Loucy (cell line): Measurements from ENCODE around the gene OR6C65.
"Not testable (repeated sequence)": the region's sequence is repeated elsewhere in the genome, so short reads cannot be mapped to it uniquely, and the experiment has no call there.

ENCODE experiments used
- H2AFZ ChIP-seq: fragments of 200-600 bp; sonication (generic); 2 replicates; pipeline ENCODE4 v1.6.0; 2016; ENCODE audit warnings: antibody characterized with exemption, mild to moderate bottlenecking, low read length, moderate library complexity
- H3F3A ChIP-seq: fragments of 200-600 bp; 2 replicates; pipeline ENCODE4 v1.6.0; 2016; ENCODE audit warnings: antibody characterized with exemption, low read depth, mild to moderate bottlenecking
- H3K27me3 ChIP-seq: fragments of 200-600 bp; sonication (generic); 2 replicates; pipeline ENCODE4 v1.6.1; 2014; ENCODE audit warnings: low read length, mild to moderate bottlenecking; ENCODE audit not compliant: insufficient read depth, poor library complexity, severe bottlenecking
- H3K36me3 ChIP-seq: fragments of 200-600 bp; sonication (generic); 2 replicates; pipeline ENCODE4 v1.6.1; 2016; ENCODE audit warnings: low read length; ENCODE audit not compliant: insufficient read depth
- H3K4me1 ChIP-seq: fragments of 200-600 bp; sonication (generic); 2 replicates; pipeline ENCODE4 v1.5.1; 2014; ENCODE audit warnings: low read length, mild to moderate bottlenecking; ENCODE audit not compliant: insufficient read depth, poor library complexity, severe bottlenecking
- H3K4me2 ChIP-seq: fragments of 200-600 bp; sonication (generic); 2 replicates; pipeline ENCODE4 v1.6.0; 2014; ENCODE audit warnings: antibody characterized with exemption, low read length, low read depth, mild to moderate bottlenecking; ENCODE audit not compliant: poor library complexity, severe bottlenecking
- H3K4me3 ChIP-seq: fragments of 200-600 bp; sonication (generic); 2 replicates; pipeline ENCODE4 v1.5.1; 2014; ENCODE audit warnings: low read length, mild to moderate bottlenecking, mixed read lengths; ENCODE audit not compliant: poor library complexity, severe bottlenecking
- H3K79me2 ChIP-seq: fragments of 200-600 bp; sonication (generic); 2 replicates; pipeline ENCODE4 v1.6.1; 2014; ENCODE audit warnings: low read length; ENCODE audit not compliant: insufficient read depth
- H3K9ac ChIP-seq: fragments of 200-600 bp; sonication (generic); 2 replicates; pipeline ENCODE4 v1.6.0; 2014; ENCODE audit warnings: mild to moderate bottlenecking, low read depth, low read length, moderate library complexity; ENCODE audit not compliant: poor library complexity, severe bottlenecking
- H3K9me2 ChIP-seq: fragments of 200-600 bp; sonication (generic); replicated peaks from 2 replicates; pipeline ENCODE4 v1.6.1; 2016; ENCODE audit warnings: low read depth, low read length, mixed read lengths
- H3K9me3 ChIP-seq: fragments of 200-600 bp; sonication (generic); 2 replicates; pipeline ENCODE4 v1.6.1; 2014; ENCODE audit warnings: mild to moderate bottlenecking, antibody characterized with exemption, low read length, low read depth; ENCODE audit not compliant: insufficient read depth
- H4K20me1 ChIP-seq: fragments of 200-600 bp; sonication (generic); 2 replicates; pipeline ENCODE4 v1.6.0; 2014; ENCODE audit warnings: antibody characterized with exemption, low read length, mild to moderate bottlenecking; ENCODE audit not compliant: insufficient read depth, poor library complexity, severe bottlenecking
- CTCF ChIP-seq: fragments of 200-600 bp; sonication (generic); conservative IDR thresholded peaks from 2 replicates; pipeline ENCODE4 v1.5.1; 2014; ENCODE audit warnings: mild to moderate bottlenecking, antibody characterized with exemption, low read length
- EZH2phosphoT487 ChIP-seq: fragments of 200-600 bp; IDR thresholded peaks from 2 replicates; pipeline ENCODE4 v1.6.1; 2018; ENCODE audit warnings: antibody characterized with exemption, mild to moderate bottlenecking, moderate library complexity, borderline replicate concordance

The OR6C65 gene

GRCh38 chr12:55428331-55429243 lies 28.3 kb downstream of the OR6C65 start:
- Histone ChIP-seq H2AFZ (no peak overlapping the region), H3K4me3 (no peak overlapping the region), H3K79me2 (no peaks in the 10 kb centered on the region), H3K9me2 (no peaks in the 10 kb centered on the region), H4K20me1 (no peaks in the 10 kb centered on the region), H3K9me3 (no peaks in the 10 kb centered on the region), H3F3A (no peaks in the 10 kb centered on the region), H3K4me1 (no peaks in the 10 kb centered on the region), H3K9ac (no peak overlapping the region), H3K4me2 (no peak overlapping the region), H3K36me3 (no peaks in the 10 kb centered on the region), H3K27me3 (no peaks in the 10 kb centered on the region)
- TF ChIP-seq EZH2phosphoT487 (no peak), CTCF (no peak)

GRCh38 chr12:55441233-55441632 lies 40.9 kb downstream of the OR6C65 start:
- H3K79me2 ChIP-seq, H3K36me3 ChIP-seq, H3F3A ChIP-seq, H3K9ac ChIP-seq, H3K9me2 ChIP-seq, H2AFZ ChIP-seq, H3K4me3 ChIP-seq, H3K4me1 ChIP-seq, H3K4me2 ChIP-seq, H3K27me3 ChIP-seq, H4K20me1 ChIP-seq, H3K9me3 ChIP-seq: not testable (repeated sequence)

DNA sequence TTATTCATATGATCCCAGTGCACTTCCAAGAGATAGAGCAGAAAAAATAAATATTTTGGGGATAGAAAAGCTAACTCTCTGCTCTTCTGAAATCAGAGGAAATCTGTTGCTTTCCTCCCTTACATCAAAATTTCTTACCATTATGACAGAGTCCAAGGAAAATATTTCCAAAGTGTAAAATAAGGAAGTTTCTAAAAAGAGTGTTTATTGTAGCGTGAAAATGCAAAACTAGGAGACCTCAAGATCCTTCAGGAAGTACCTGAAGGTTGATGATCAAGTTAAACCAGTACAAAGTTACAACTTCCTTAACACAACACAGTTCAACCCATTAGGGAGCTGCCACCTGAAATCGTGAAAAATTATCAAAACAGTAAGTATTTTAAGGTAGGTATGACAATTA lies 43.4 kb downstream of the OR6C65 start, which contains the start of gene OR6C2:
TSS of gene OR6C2 (plus strand) at position 301 of the 400 bp plus-strand sequence. CDS start 8,138 bp downstream, outside the sequence.
- no peak within 1 kb of the TSS for H3K9ac ChIP-seq
- no peak within 1 kb of the TSS for H2AFZ ChIP-seq
- H3K9me3 ChIP-seq: no peaks in the 10 kb centered on the region
- H3K4me3 ChIP-seq: no peak within 1 kb of the TSS
- H3K36me3 ChIP-seq: no peaks in the 10 kb centered on the region
- no peaks in the 10 kb centered on the region for H3F3A ChIP-seq
- no peaks in the 10 kb centered on the region for H3K27me3 ChIP-seq
- H4K20me1 ChIP-seq: no peaks in the 10 kb centered on the region
- TF ChIP-seq CTCF (no peak), EZH2phosphoT487 (no peak)
- H3K9me2 ChIP-seq: no peaks in the 10 kb centered on the region
- no peaks in the 10 kb centered on the region for H3K4me1 ChIP-seq
- H3K4me2 ChIP-seq: no peak within 1 kb of the TSS
- H3K79me2 ChIP-seq: no peaks in the 10 kb centered on the region
